GM18907 (cell line): ENCODE data around the gene ABCC3.

Experiments
- ATAC-seq: cut with Tn5 transposase; IDR thresholded peaks from one replicate; pipeline ENCODE4 v1.9.1; 2021; ENCODE audit warnings: mild to moderate bottlenecking, moderate library complexity; ENCODE audit not compliant: unreplicated experiment

The ABCC3 gene

GRCh38 chr17:50682441-50682840 lies 47.8 kb downstream of the ABCC3 start:
- no peak for ATAC-seq

- ATAC-seq: no peak
Observed at GRCh38 chr17:50682938-50683337, 48.3 kb downstream of the ABCC3 start.

- ATAC-seq: no peak
Observed at GRCh38 chr17:50683434-50684287, 49.0 kb downstream of the ABCC3 start.

GRCh38 chr17:50684288-50684611 lies 49.6 kb downstream of the ABCC3 start:
- ATAC-seq: no peak

- ATAC-seq: no peak
Observed at GRCh38 chr17:50684612-50685333, 50.1 kb downstream of the ABCC3 start.

GRCh38 chr17:50685334-50685665 lies 50.6 kb downstream of the ABCC3 start:
- ATAC-seq: no peak

- ATAC-seq: no peak
Observed at GRCh38 chr17:50685691-50686493, 51.2 kb downstream of the ABCC3 start.

- no peak for ATAC-seq
Observed at GRCh38 chr17:50686494-50687199, 52.0 kb downstream of the ABCC3 start.

GRCh38 chr17:50687200-50688066 lies 52.8 kb downstream of the ABCC3 start:
- no peak for ATAC-seq

GRCh38 chr17:50688245-50688644 lies 53.6 kb downstream of the ABCC3 start:
- ATAC-seq: no peak

GRCh38 chr17:50689251-50689650 lies 54.6 kb downstream of the ABCC3 start:
- ATAC-seq: no peak

GRCh38 chr17:50689956-50690886 lies 55.5 kb downstream of the ABCC3 start:
- no peak for ATAC-seq

GRCh38 chr17:50690887-50691549 lies 56.3 kb downstream of the ABCC3 start:
- ATAC-seq: no peak

- no peak for ATAC-seq
Observed at GRCh38 chr17:50691550-50692447, 57.1 kb downstream of the ABCC3 start.

GRCh38 chr17:50692448-50693035 lies 57.9 kb downstream of the ABCC3 start:
- ATAC-seq: no peak

GRCh38 chr17:50693036-50693682 lies 58.5 kb downstream of the ABCC3 start:
- ATAC-seq: no peak
